IPS-20b (cell line): ENCODE measurements around the gene GABBR2.
A peak's percentile ranks its signal among the peaks of the same experiment; 100 is the strongest.

Source experiments
- H3K27ac ChIP-seq: one replicate; pipeline ENCODE4 v1.5.1; 2013; ENCODE audit warnings: low read length
- H3K27me3 ChIP-seq: 2 replicates; pipeline ENCODE4 v1.6.1; 2013; ENCODE audit warnings: mild to moderate bottlenecking, low read length, inconsistent platforms; ENCODE audit not compliant: insufficient read depth
- H3K36me3 ChIP-seq: 2 replicates; pipeline ENCODE4 v1.6.1; 2013; ENCODE audit warnings: low read depth, mild to moderate bottlenecking, inconsistent platforms, low read length, moderate library complexity; ENCODE audit not compliant: insufficient read depth
- H3K4me1 ChIP-seq: 2 replicates; pipeline ENCODE4 v1.6.1; 2013; ENCODE audit warnings: mild to moderate bottlenecking, control low read depth, inconsistent platforms, low read length, moderate library complexity; ENCODE audit not compliant: insufficient read depth
- H3K4me3 ChIP-seq: 2 replicates; pipeline ENCODE4 v1.5.1; 2013; ENCODE audit warnings: mild to moderate bottlenecking, low read length, inconsistent platforms
- H3K9ac ChIP-seq: 2 replicates; pipeline ENCODE4 v1.6.1; 2013; ENCODE audit warnings: low read depth, mild to moderate bottlenecking, inconsistent platforms, low read length, moderate library complexity
- H3K9me3 ChIP-seq: 2 replicates; pipeline ENCODE4 v1.6.1; 2013; ENCODE audit warnings: mild to moderate bottlenecking, low read depth, low read length, inconsistent platforms; ENCODE audit not compliant: insufficient read depth

Gene GABBR2

DNA sequence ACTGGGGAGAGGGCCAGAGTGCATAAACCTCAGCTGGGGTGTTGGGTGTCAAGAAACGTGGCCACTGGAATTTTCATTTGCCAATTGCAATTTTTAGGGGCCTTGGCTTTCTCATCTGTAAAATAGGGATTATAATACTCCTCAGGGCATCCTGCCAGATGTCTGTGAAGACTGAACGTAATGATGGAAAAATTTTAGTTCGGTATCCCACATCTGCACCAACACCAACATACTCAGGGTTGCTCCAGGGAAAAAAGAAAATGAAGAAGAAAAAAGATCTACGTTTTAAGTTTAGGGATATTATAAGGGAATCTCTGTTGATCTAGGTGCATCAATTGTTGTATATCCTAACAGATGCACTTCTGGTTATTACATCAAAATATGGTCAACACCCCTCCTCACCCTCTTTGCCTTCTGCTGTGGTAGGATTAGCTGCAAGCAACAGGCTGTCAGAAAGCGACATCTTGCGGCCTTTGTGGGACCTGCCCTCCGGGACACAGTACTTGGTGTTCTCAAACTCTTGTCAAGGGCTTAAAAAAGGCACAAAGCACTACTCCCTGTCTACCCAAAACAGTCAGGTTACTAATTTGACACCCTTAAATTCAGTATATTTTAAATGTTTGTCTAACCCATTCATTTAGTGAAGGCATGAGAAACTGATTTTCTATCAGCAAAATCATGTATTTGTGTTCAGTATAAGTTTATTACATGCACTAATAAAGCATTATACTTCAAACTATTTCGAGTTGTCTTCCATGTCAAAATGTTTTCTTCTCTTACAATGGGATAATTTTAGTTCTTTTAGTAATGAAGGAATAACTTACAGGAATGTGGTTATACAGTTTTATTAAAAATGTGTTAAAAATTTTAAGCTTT, 445.0 kb downstream of the GABBR2 start:
- Histone ChIP-seq H3K27ac (no peak overlapping the region), H3K9ac (no peak overlapping the region), H3K27me3 (no peaks in the 10 kb centered on the region), H3K9me3 (no peaks in the 10 kb centered on the region), H3K36me3 (no peaks in the 10 kb centered on the region), H3K4me3 (no peak overlapping the region), H3K4me1 (peaks cover 3% of the 10 kb centered on the region; the same call in 1 of the 2 replicates)

DNA sequence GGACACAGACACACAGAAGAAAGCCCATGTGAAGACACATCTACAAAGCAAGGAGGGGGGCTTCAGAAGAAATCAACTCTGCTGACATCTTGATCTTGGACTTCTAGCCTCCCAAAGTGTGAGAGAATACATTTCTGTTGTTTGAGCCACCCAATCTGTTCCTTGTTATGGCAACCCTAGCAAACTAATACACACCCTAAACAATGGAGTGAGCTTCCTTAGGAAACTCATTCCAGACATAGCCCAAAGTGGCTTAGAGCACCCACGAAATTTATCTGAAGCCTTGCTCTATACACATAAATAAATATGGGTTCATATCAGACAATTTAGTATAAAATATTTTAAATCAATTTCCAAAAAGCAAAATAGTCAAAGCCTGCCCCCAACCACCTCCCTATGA, 445.7 kb downstream of the GABBR2 start:
- H3K9me3 ChIP-seq: no peaks in the 10 kb centered on the region
- no peaks in the 10 kb centered on the region for H3K36me3 ChIP-seq
- H3K4me1 ChIP-seq: peaks cover 3% of the 10 kb centered on the region; the same call in 1 of the 2 replicates
- no peak overlapping the region for H3K27ac ChIP-seq
- no peak overlapping the region for H3K4me3 ChIP-seq
- no peak overlapping the region for H3K9ac ChIP-seq
- H3K27me3 ChIP-seq: no peaks in the 10 kb centered on the region

DNA sequence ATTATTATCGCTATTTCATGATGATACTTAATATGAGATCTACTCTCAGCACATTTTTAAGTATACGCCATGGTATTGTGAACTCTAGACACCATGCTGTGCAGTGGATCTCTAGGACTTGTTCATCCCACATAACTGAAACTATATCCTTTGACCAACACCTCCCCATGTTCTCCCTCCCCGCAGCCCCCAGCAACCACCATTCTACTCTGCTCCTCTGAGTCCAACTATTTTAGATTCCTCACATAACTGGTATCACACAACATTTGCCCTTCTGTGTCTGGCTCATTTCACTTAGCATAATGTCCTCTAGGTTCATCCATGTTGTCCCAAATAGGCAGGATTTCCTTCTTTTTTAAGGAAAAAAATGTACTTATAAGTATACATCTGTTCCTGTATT, 446.7 kb downstream of the GABBR2 start:
- no peaks in the 10 kb centered on the region for H3K36me3 ChIP-seq
- peaks cover 3% of the 10 kb centered on the region; the same call in 1 of the 2 replicates for H3K4me1 ChIP-seq
- no peaks in the 10 kb centered on the region for H3K27me3 ChIP-seq
- H3K9me3 ChIP-seq: no peaks in the 10 kb centered on the region
- no peak overlapping the region for H3K27ac ChIP-seq
- H3K4me3 ChIP-seq: no peak overlapping the region
- H3K9ac ChIP-seq: no peak overlapping the region; the same call in 1 of the 2 replicates

DNA sequence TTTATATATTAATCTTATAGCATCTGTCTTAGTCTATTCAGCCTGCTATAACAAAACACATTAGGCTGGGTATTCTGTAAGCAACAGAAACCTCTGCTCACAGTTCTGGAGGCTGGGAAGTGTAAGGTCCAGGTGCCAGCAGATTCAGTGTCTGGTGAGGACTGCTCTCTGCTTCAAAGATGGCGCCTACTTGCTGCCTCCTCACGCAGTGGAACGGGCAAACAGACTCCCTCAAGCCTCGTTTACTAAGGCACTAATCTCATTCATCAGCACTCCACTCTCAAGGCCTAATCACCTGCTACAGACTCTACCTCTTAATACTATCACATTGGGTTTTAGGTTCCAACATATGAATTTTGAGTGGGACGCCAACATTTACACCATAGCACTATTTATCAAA, 448.1 kb downstream of the GABBR2 start:
- no peaks in the 10 kb centered on the region for H3K9me3 ChIP-seq
- H3K27ac ChIP-seq: no peak overlapping the region
- no peak overlapping the region for H3K9ac ChIP-seq
- H3K36me3 ChIP-seq: no peaks in the 10 kb centered on the region
- no peak overlapping the region for H3K4me3 ChIP-seq
- H3K4me1 ChIP-seq: peaks cover 9% of the 10 kb centered on the region
- H3K27me3 ChIP-seq: no peaks in the 10 kb centered on the region

DNA sequence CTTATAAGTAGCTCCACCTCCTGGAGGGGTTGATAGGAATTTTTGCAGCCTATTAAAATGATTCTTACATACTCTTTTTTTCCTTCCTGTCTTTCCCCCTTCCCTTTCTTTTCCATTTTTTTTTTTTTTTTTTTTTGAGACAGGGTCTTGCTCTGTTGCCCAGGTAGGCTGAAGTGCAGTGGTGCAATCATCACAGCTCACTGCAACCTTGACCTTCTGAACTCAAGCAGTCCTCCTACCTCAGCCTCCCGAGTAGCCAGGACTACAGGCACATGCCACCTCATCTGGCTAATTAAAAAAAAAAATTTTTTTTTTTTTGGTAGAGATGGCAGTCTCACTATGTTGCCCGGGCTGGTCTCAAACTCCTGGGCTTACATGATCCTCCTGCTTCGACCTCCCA, 448.9 kb downstream of the GABBR2 start:
- no peak overlapping the region for H3K27ac ChIP-seq
- H3K4me1 ChIP-seq: peaks cover 5% of the 10 kb centered on the region; the same call in 1 of the 2 replicates
- H3K27me3 ChIP-seq: peaks cover 3% of the 10 kb centered on the region; the same call in 1 of the 2 replicates
- no peaks in the 10 kb centered on the region for H3K36me3 ChIP-seq
- no peak overlapping the region for H3K9ac ChIP-seq
- no peak overlapping the region for H3K4me3 ChIP-seq
- H3K9me3 ChIP-seq: no peaks in the 10 kb centered on the region

DNA sequence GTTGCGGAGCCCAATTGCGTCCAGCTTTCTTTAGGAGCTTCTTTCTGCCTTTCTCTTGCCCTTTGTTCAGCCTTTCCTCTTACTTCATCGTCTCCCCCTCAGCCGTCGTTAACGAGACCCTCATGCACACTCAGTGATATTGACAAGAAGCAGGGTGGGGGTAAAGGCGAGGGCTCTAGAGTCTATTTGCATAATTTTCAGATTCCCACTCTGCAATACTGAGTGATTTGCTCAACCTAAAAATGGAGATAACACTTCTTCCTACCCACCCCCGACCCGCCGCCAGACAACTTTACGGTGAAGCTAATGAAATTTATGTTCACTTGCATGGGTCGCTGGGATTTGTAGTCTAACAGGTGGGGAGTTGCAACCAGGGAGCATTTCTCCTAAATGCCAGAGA, 452.0 kb downstream of the GABBR2 start:
- Histone ChIP-seq H3K9me3 (no peaks in the 10 kb centered on the region), H3K36me3 (no peaks in the 10 kb centered on the region), H3K27me3 (peaks cover 11% of the 10 kb centered on the region; the same call in 1 of the 2 replicates), H3K9ac (peak overlapping the region; percentile 86; the same call in 1 of the 2 replicates), H3K4me1 (peaks cover 5% of the 10 kb centered on the region; the same call in 1 of the 2 replicates), H3K4me3 (peak overlapping the region; percentile 83), H3K27ac (peak overlapping the region; percentile 26)

DNA sequence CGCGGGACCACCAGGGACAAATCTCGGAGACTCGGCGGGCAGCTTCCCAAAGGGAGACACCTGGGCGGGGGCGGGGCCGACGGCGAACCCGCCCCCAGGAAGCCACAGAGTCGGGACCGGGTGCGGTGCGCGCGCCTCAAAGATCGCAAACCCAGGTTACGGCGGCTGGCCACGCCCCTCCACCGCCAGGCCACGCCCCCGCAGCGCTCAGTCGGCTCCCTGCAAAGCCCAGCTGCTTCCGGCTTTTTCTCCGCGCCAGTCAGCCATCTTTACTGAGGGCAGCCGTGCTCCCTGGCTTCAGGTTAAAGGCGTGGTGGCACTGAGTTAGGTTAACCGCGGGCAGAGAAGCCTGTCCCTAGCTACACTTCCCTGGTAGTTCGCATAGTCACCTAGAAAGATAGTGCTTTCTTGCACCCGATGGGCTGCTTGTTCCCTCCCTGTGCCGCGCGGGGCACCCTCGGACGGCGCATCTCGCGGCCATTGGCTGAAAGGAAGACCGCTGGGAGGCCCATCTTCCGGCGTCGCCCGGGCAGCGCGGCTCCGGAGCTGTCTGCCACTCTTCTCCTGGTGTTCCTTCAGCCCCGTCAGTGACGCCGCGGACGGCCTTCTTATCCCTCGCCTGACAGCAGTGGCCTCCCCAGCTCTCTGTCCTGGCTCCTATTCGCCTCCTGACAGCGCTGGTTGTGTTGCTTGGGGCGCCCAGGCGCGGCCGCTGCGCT, 453.0 kb downstream of the GABBR2 start, which contains the start of gene TBC1D2:
TSS of gene TBC1D2 (minus strand) at position 72 of the 719 bp plus-strand sequence. CDS start 108 bp downstream, outside the sequence.
- Histone ChIP-seq H3K4me1 (peaks cover 5% of the 10 kb centered on the region; the same call in 1 of the 2 replicates), H3K9me3 (no peaks in the 10 kb centered on the region), H3K27me3 (peaks cover 11% of the 10 kb centered on the region; the same call in 1 of the 2 replicates), H3K36me3 (no peaks in the 10 kb centered on the region), H3K27ac (peak within 1 kb of the TSS; percentile 26), H3K9ac (peak within 1 kb of the TSS; percentile 86), H3K4me3 (peak within 1 kb of the TSS; percentile 83)

DNA sequence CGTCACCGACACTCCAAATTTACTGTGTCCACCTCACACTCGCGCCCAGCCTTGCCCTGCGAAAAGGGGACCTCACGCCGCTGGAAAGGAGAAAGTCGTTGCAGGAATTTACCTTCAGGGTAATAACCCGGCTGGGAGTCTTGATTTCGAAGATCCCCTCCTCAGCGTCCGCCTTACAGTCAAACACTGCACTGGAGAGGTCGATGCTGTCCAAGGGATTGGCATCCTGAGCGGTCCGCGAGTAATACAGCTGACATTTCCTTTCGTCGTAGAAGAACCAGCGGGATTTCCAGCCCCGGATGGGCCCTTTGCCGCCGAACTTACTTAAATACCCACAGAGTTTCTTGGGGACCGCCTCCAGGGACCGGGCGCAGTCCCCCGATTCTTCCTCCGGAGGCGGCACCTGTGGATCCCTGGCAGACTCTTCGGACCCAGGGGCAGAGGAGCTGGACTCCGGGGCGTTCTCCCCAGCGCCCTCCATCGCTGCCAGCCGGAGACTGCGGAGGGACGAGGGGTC, 453.6 kb downstream of the GABBR2 start:
- H3K27me3 ChIP-seq: peaks cover 11% of the 10 kb centered on the region; the same call in 1 of the 2 replicates
- H3K36me3 ChIP-seq: no peaks in the 10 kb centered on the region
- no peak overlapping the region for H3K27ac ChIP-seq
- H3K9me3 ChIP-seq: no peaks in the 10 kb centered on the region
- peak overlapping the region; percentile 73; the same call in 1 of the 2 replicates for H3K9ac ChIP-seq
- H3K4me3 ChIP-seq: peak overlapping the region; percentile 83
- H3K4me1 ChIP-seq: peaks cover 5% of the 10 kb centered on the region; the same call in 1 of the 2 replicates

DNA sequence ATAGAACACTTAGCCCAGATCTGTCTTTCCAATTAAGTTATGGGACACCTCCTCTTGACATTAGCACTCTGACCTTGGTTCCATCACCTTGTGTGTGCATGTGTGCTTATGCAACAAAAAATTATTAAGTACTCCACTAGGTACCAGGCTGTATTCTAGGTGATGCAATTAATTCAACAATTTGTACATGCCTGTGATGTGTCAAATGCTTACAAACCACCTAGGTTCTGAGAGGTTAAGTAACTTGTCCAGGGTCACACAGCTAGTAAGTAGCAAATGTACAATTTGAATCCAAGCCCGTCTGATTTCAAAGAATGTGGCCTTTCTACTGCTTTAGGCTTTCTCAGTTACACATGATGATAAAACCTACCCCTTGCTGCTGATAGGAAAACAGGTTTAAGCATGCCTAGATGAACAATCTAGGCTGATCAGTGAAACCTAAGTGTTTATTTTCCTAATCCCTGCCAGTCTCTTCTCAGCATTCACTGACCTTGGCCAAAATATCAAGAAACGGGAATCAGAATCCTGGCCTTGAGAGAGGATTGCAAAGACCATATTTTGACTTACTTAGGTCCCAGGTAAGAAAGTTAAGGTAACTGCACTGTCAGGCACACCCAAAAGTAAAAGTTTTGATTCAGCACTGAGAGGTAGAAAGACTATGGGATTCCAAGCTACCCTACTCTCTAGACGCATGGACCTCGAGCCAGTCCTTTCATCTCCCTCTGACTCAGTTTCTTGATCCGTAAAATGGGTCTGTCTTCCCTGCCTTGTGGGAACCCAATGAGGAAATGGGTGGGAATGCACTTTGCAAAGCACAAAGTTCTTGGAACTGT, 454.3 kb downstream of the GABBR2 start:
- H3K4me3 ChIP-seq: peak overlapping the region; percentile 83
- no peaks in the 10 kb centered on the region for H3K9me3 ChIP-seq
- no peak overlapping the region for H3K27ac ChIP-seq
- H3K27me3 ChIP-seq: peaks cover 11% of the 10 kb centered on the region; the same call in 1 of the 2 replicates
- H3K9ac ChIP-seq: peak overlapping the region; percentile 73; the same call in 1 of the 2 replicates
- no peaks in the 10 kb centered on the region for H3K36me3 ChIP-seq
- H3K4me1 ChIP-seq: peaks cover 5% of the 10 kb centered on the region; the same call in 1 of the 2 replicates

DNA sequence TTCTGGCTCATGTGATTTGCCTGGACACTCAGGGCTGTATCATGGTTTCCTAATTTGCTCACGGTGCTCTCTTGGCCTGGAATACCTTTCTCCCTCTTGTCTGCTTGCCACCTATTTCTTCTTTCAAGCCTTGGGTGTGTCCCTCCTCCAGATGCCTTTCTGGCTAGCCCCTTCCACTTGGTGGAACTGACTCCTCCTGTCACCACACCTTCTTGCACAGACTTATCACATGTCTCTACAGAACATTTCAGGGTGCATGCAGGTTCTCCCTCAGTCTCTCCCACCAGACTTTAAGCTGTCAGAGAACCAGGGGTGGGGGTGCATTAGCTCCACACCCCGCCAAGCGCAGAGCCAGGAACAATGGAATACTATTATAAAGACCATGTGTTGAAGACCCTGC, 455.2 kb downstream of the GABBR2 start:
- Histone ChIP-seq H3K4me3 (no peak overlapping the region), H3K9me3 (no peaks in the 10 kb centered on the region), H3K4me1 (peaks cover 5% of the 10 kb centered on the region; the same call in 1 of the 2 replicates), H3K27ac (no peak overlapping the region), H3K27me3 (peaks cover 11% of the 10 kb centered on the region; the same call in 1 of the 2 replicates), H3K9ac (no peak overlapping the region), H3K36me3 (no peaks in the 10 kb centered on the region)
